Activated CD4-positive, alpha-beta memory T cell treated with anti-CD3 and anti-CD28 coated beads for 36 hours (primary cell): ENCODE data around the gene CROT. TPM values are rescaled to one million over a fixed set of nuclear protein-coding genes. Genes with fewer than 3 reads are reported as not detected.

ENCODE experiments used
- CTCF ChIA-PET: fragments of 350-600 bp; sonication (Branson Sonifier 250); formaldehyde crosslinking; loops from one replicate; lab custom pipeline; 2021; ENCODE audit warnings: antibody characterized with exemption, inconsistent platforms; lab: Charles Lee
- POLR2A ChIA-PET: fragments of 350-600 bp; sonication (Branson Sonifier 250); formaldehyde crosslinking; loops from one replicate; lab custom pipeline; 2021; ENCODE audit warnings: antibody characterized with exemption; lab: Charles Lee
- DNase-seq: peaks from one replicate; pipeline ENCODE4 v3.0.0-alpha.2; 2020
- H3K27ac Mint-ChIP-seq: one replicate; pipeline ENCODE4 v1.8.0; 2021; ENCODE audit warnings: mixed read lengths
- H3K27me3 Mint-ChIP-seq: one replicate; pipeline ENCODE4 v1.8.0; 2021; ENCODE audit warnings: mixed read lengths
- H3K36me3 Mint-ChIP-seq: one replicate; pipeline ENCODE4 v1.8.0; 2021; ENCODE audit warnings: mixed read lengths
- H3K4me1 Mint-ChIP-seq: one replicate; pipeline ENCODE4 v1.8.0; 2021; ENCODE audit warnings: low read depth, mixed read lengths
- H3K4me3 Mint-ChIP-seq: one replicate; pipeline ENCODE4 v1.8.0; 2021; ENCODE audit warnings: mild to moderate bottlenecking, mixed read lengths
- H3K9me3 Mint-ChIP-seq: one replicate; pipeline ENCODE4 v1.8.0; 2021; ENCODE audit warnings: mixed read lengths
- intact Hi-C: fragments of 100-400 bp; cut with micrococcal nuclease; formaldehyde crosslinking; loops from one replicate; pipeline ENCODE4 v1.15.1; 2023
- total RNA-seq, 2 experiments: library from RNA; stranded (reverse); gene quantifications; one replicate each; pipeline ENCODE4 v1.2.3, GENCODE V29; 2021

CROT gene
- total RNA-seq, 2 experiments from 2014 or later: 8.5 to 9.6 TPM

DNA sequence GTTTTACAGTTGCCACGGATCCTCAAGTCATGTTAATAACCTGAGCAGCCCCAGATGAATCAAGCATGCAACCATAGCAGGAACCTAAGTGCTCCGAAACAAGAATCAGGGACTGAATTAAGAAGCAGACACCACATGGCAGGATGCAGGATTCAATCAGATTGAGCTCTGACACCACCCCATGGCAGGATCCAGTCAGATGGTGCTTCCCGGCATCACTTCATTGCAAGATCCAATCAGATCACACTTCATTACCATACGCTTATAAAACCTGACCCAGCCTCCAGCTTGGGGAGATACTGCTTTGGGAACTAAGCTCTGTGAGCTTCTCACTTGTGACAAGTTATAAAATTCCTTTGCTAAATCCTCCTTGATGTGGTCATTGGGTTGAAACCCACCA, 74.7 kb downstream of the CROT start:
- no peaks in the 10 kb centered on the region for H3K9me3 Mint-ChIP-seq
- ChIA-PET POLR2A (no interaction called here), CTCF (interaction anchor here (0.9 to 1.1 kb wide), 2 partner anchors 108 to 182 kb away, joined by 3 to 5 read pairs; no protein-coding TSS in a partner anchor)
- H3K36me3 Mint-ChIP-seq: no peaks in the 10 kb centered on the region
- H3K4me1 Mint-ChIP-seq: no peaks in the 10 kb centered on the region
- intact Hi-C loops: no loop called here
- no peak for DNase-seq
- peaks cover 5% of the 10 kb centered on the region for H3K27me3 Mint-ChIP-seq
- H3K27ac Mint-ChIP-seq: no peak overlapping the region
- no peak overlapping the region for H3K4me3 Mint-ChIP-seq

GRCh38 chr7:87424075-87424474, 78.6 kb downstream of the CROT start:
- peaks cover 13% of the 10 kb centered on the region for H3K27me3 Mint-ChIP-seq
- no peak for DNase-seq
- intact Hi-C loops: no loop called here
- no peaks in the 10 kb centered on the region for H3K36me3 Mint-ChIP-seq
- H3K9me3 Mint-ChIP-seq: no peaks in the 10 kb centered on the region
- H3K4me3 Mint-ChIP-seq: no peak overlapping the region
- no peaks in the 10 kb centered on the region for H3K4me1 Mint-ChIP-seq
- H3K27ac Mint-ChIP-seq: no peak overlapping the region
- CTCF ChIA-PET: interaction anchor here (1.0 kb wide), 1 partner anchor 8 kb away, joined by 3 read pairs; no protein-coding TSS in a partner anchor
- POLR2A ChIA-PET: no interaction called here

DNA sequence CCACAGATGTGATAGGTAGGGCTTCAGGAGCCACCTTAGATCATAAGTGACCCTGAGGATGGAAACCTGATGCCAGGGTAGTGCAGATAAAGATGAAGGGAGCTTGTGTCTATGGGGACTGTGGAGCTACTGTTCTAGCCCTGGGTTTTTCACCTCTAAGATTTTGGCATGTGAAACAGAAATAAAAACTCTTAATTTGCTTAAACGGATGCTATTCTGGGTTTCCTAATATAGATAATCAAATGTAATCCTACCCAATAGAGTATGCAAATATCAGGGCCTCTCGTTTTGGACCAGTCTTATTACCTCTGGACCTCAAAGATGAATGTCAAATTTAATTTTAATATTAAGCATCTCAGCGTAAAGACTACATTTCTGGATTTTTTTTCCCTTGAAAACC, 80.7 kb downstream of the CROT start:
- Mint-ChIP-seq H3K27me3 (peaks cover 13% of the 10 kb centered on the region), H3K9me3 (no peaks in the 10 kb centered on the region), H3K36me3 (no peaks in the 10 kb centered on the region), H3K4me1 (no peaks in the 10 kb centered on the region), H3K4me3 (no peak overlapping the region), H3K27ac (no peak overlapping the region)
- intact Hi-C loops: no loop called here
- DNase-seq: no peak
- ChIA-PET POLR2A (no interaction called here), CTCF (no interaction called here)

DNA sequence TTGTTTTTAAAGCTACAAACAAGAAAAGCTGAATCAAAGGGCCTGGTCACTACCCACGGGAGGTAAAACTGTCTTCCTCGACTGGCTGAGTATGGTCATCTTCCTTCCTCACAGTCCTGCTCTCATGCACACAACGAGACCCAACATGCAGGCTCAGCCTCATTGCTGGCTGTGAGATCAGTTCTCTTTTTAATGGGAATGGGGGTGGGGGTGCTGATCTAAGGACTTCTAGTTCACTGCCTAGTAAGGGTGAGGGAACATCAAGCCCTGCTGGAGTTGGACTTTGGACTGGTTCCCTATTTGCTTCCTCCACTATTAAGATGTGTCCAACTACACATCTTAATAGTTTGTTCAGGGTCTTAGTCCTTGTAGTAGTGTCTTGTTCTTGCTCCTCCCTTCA, 81.8 kb downstream of the CROT start:
- Mint-ChIP-seq H3K9me3 (no peaks in the 10 kb centered on the region), H3K27me3 (peaks cover 13% of the 10 kb centered on the region), H3K27ac (no peak overlapping the region), H3K4me1 (no peaks in the 10 kb centered on the region), H3K36me3 (no peaks in the 10 kb centered on the region), H3K4me3 (no peak overlapping the region)
- POLR2A ChIA-PET: no interaction called here
- CTCF ChIA-PET: no interaction called here
- intact Hi-C loops: no loop called here
- no peak for DNase-seq

DNA sequence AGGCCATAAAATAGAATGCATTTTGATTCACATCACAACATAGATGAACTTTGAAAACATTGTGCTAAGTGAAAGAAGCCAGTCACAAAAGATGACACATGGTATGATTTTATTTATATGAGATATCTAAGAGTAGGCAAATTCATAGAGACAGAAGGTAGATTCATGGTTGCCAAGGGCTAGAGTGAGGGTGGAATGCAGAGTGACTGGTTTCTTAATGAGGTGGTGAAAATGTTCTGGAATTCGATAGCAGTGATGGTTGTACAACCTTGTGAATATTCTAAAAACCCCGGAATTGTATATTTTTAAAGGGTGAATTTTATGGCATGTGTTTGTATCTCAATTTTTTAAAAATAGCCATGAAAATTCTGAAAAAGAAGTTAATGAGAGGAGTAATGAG, 87.1 kb downstream of the CROT start:
- Mint-ChIP-seq H3K9me3 (no peaks in the 10 kb centered on the region), H3K27me3 (peaks cover 6% of the 10 kb centered on the region), H3K4me3 (no peak overlapping the region), H3K27ac (no peak overlapping the region), H3K4me1 (no peaks in the 10 kb centered on the region), H3K36me3 (no peaks in the 10 kb centered on the region)
- intact Hi-C loops: no loop called here
- POLR2A ChIA-PET: no interaction called here
- CTCF ChIA-PET: interaction anchor here (0.9 kb wide), 1 partner anchor 15 kb away, joined by 4 read pairs; no protein-coding TSS in a partner anchor
- DNase-seq: no peak

DNA sequence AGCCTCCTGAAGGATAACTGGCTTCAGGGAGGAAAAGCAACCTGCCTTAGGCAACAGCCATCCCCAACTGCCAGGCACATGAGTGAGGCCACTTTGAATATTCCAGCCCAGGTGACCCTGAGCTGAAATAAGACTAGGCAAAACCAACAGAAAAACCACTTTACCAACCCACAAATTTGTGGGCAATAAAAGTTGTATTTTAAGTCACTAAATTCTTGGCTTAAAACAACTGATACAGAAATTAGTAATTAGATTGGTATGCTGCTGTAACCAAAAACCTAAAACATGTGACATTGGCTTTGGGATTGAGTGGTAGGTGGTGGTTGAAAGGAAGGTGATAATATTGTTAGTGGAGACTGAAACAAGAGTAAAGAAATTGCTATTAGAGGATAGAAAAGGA, 90.1 kb downstream of the CROT start:
- DNase-seq: no peak
- Mint-ChIP-seq H3K4me1 (no peaks in the 10 kb centered on the region), H3K9me3 (no peaks in the 10 kb centered on the region), H3K27me3 (peaks cover 2% of the 10 kb centered on the region), H3K27ac (no peak overlapping the region), H3K4me3 (no peak overlapping the region), H3K36me3 (no peaks in the 10 kb centered on the region)
- intact Hi-C loops: no loop called here
- CTCF ChIA-PET: no interaction called here
- POLR2A ChIA-PET: no interaction called here

DNA sequence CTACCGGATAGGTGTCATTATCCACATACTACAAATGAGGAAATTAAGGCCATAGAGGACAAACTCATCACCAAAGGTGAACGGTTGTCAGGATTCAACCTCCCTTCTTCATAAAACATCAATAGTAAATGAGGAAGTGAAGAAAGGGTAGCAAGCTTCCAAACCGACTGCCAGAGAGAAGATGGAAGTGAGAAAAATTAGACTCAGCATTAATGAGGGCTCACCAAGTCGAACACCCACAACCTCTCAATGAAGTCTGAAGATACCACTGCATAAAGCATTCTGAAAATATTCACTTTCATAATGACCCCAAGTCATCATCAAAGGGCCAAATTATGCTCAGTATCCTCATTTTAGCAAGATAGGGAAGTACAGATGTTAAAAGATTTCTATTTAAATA, 100.4 kb downstream of the CROT start:
- POLR2A ChIA-PET: no interaction called here
- intact Hi-C loops: no loop called here
- H3K36me3 Mint-ChIP-seq: no peaks in the 10 kb centered on the region

GRCh38 chr7:87447116-87447635, 101.7 kb downstream of the CROT start:
- POLR2A ChIA-PET: no interaction called here
- no peak overlapping the region for H3K4me3 Mint-ChIP-seq
- no peak overlapping the region for H3K27ac Mint-ChIP-seq
- CTCF ChIA-PET: no interaction called here
- DNase-seq: no peak
- H3K9me3 Mint-ChIP-seq: no peaks in the 10 kb centered on the region
- H3K27me3 Mint-ChIP-seq: peaks cover 9% of the 10 kb centered on the region
- no peaks in the 10 kb centered on the region for H3K36me3 Mint-ChIP-seq
- H3K4me1 Mint-ChIP-seq: no peaks in the 10 kb centered on the region
- intact Hi-C loops: no loop called here

More for the DNA sequence above, 100.4 kb downstream of the CROT start:
- Mint-ChIP-seq H3K27ac (no peak overlapping the region), H3K4me1 (no peaks in the 10 kb centered on the region), H3K4me3 (no peak overlapping the region), H3K9me3 (no peaks in the 10 kb centered on the region), H3K27me3 (peaks cover 9% of the 10 kb centered on the region)
- CTCF ChIA-PET: no interaction called here
- no peak for DNase-seq

DNA sequence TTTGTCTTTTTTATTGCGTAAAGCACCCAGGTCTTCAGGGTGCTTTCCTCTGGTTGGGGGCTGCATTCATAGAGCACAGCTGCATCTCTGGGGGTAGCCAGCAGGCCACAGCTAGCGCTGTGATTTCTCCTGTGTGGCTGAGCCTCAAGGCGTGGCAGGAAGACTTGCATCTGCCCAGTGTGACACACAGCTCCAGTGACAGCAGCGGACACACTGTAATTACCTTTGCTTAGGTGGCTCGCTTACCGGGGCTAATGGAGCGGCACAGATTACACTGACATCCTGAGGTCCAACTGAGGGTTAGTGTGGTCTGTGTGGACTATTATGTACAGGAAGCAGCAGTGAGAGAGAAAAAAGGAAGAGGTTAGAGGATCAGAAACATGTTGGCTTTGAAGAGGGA, 102.9 kb downstream of the CROT start:
- Mint-ChIP-seq H3K27ac (no peak overlapping the region), H3K4me3 (no peak overlapping the region), H3K9me3 (no peaks in the 10 kb centered on the region), H3K4me1 (no peaks in the 10 kb centered on the region), H3K27me3 (peaks cover 9% of the 10 kb centered on the region), H3K36me3 (no peaks in the 10 kb centered on the region)
- DNase-seq: no peak
- ChIA-PET CTCF (interaction anchor here (0.6 kb wide), 1 partner anchor 39 kb away, joined by 3 read pairs; no protein-coding TSS in a partner anchor), POLR2A (no interaction called here)
- intact Hi-C loops: no loop called here

Other genes with a start within 250 kb of the CROT start
- gene DMTF1, start 193.2 kb upstream of the CROT start, total RNA-seq: 10 to 100 TPM; 62.7 to 71.1 TPM
- 10 to 100 TPM; 44.7 to 47.8 TPM for gene TMEM243, start 125.9 kb upstream of the CROT start, total RNA-seq
- gene ABCB4, start 130.0 kb downstream of the CROT start, total RNA-seq: not detected